CD4-positive, alpha-beta T cell treated with Interleukin-4 for 4 hours (primary cell): ENCODE measurements around the gene SIRT2.
"Not testable (repeated sequence)": the region's sequence is repeated elsewhere in the genome, so short reads cannot be mapped to it uniquely, and the experiment has no call there.

Source experiments
- DNase-seq: peaks from one replicate; pipeline ENCODE4 v3.0.0-alpha.2; 2020

SIRT2 gene

DNA sequence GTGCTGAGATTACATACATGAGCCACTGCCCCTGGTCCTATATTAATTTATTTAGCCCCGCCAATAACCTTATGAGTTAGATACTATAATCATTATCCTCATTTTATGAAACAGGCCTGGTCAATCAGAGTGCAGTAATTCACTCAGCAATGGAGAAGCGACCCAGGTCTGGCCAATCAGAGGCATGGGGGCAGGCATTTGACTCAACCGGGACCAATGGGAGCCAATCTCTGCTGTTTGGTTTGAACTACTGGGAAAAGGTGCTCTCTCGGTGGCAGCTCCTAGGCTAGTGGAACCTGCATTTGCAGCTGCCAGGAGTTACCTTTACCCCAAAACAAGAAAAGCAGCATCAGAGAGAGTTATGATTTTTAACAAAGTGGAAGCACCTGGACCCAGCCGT lies 6.6 kb downstream of the SIRT2 start:
- DNase-seq = no peak

DNA sequence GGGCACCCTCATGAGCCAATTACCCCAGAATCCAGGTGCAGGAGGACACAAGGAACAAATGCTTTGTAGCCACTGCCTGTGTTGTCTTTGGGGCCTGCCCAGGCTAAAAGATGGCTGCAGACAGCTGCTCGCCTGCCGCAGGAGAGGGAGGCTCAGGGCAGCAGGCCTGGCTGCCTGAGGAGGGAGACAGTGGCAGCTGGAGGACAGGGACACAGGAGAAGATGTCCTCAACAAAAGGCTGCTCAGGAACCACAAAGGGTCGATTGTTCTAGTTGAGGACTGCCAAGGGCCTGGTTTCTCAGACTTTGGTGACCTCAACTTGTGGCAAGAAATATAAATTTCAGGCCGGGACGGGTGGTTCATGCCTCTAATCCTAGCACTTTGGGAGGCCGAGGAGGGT lies 7.6 kb downstream of the SIRT2 start:
- no peak for DNase-seq

DNA sequence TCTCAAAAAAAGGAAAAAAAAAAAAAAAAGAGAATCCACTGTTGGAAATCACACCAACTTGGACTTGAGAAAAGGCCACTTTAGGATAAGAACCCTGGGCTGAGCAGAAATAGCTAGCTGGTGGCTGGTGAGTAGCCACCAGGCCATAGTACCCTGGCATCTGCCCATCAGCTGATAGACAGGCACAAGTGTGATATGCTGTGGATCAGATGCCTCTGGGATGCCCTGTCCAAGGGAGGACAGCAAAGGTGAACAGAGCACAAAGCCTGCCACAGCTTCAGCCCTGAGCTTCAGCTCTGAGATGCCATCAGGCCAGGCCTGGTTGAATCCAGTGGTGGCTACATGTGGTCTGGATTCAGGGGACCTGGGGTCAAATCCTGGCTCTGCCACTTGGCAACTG lies 8.7 kb downstream of the SIRT2 start:
- DNase-seq = no peak

DNA sequence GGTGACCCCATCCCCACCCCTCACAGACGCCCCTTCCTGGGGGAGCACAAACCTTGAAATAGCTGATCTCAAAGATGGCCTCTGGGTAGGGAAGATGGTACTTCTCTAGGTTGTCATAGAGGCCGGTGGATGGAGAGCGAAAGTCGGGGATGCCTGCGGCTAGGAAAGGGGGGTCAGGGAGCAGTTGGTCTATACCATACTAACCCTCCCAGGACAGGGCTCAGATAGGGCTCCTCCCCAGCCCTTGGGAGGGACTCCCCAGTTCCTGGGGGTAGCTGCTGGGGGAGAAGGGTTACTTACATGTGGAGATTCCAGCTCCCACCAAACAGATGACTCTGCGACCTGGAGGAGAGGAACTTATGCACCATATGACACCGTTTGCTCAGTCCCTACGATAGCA lies 9.6 kb downstream of the SIRT2 start:
- DNase-seq = no peak

DNA sequence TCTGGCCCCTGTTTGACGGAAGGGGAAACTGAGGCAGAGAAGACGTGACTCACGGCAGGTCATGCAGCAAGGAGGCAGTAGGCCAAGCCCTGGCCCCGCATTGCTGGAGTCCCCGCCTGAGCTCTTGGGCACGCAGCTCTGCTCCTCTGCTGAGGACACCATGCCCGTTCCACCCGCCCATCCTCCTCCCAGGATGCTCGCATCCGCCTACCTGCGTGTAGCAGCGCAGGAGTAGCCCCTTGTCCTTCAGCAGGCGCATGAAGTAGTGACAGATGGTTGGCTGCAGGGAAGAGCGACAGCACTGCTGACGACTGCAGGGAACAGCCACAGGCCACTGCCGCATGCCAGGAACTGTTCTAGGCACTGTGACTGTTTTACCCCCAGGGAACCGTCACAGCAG lies 10.5 kb downstream of the SIRT2 start:
- no peak for DNase-seq

DNA sequence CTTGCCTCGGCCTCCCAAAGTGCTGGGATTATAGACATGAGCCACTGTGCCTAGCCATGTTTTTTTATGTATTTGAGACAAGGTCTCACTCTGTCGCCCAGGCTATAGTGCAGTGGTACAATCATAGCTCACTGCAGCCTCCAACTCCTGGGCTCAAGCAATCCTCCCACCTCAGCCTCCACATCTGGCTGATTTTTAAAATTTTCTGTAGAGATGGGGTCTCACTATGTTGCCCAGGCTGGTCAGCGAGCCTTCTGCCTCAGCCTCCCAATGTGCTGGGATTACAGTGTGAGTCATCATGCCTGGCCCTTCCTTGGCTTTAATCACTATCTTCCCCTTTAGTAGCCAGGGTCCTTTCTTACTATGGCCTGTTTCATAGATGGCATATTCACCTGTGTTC lies 14.7 kb downstream of the SIRT2 start:
- DNase-seq = not testable (repeated sequence)

DNA sequence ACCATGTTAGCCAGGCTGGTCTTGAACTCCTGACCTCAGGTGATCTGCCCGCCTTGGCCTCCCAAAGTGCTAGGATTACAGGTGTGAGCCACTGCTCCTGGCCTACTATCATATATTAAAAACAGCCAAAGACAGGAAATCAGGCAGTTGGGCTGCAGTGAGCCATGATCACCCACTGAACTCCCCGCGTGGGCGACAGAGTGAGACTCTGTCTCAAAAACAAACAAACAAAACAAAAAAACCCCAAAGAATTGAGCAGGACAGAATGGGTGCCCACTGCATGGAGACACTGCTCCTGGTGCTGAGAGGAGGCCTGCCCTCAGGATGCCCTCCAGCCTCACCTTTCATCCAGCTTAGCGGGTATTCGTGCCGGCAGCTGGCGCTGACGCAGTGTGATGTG lies 16.1 kb downstream of the SIRT2 start:
- DNase-seq = no peak

DNA sequence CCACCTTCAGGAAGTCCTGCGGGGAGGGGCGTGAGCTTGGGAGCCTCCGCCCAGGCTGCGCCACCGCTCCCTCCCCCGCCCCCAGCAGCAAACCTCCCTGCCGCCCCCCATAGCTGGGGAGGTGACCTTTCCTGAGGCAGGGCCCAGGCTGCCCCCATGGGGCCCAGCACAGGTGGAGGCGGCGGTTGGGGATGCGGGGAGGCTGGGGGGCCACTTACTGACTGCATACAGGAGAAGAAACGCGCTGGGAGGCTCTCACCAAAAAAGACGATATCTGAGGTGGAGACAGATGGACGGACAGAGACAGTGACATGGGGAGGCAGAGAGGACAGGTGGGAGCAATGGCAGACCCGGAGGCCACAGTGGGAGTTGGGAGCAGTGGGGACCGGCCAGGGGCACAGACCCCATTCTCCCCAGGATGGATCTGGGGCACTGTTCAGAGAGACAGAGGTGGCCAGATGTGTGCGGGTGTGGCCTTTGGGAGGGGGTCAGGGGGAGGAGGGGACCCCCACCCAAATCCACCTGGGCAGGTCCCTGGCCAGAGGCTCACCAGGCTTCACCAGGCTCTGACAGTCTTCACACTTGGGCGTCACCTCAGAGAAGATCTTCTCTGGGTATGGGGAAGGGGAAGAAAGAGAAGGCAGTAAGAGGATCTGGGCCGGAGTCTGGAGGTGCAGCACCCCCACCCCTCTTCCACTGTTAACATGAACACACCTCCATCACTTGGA lies 18.4 kb downstream of the SIRT2 start:
- no peak for DNase-seq

DNA sequence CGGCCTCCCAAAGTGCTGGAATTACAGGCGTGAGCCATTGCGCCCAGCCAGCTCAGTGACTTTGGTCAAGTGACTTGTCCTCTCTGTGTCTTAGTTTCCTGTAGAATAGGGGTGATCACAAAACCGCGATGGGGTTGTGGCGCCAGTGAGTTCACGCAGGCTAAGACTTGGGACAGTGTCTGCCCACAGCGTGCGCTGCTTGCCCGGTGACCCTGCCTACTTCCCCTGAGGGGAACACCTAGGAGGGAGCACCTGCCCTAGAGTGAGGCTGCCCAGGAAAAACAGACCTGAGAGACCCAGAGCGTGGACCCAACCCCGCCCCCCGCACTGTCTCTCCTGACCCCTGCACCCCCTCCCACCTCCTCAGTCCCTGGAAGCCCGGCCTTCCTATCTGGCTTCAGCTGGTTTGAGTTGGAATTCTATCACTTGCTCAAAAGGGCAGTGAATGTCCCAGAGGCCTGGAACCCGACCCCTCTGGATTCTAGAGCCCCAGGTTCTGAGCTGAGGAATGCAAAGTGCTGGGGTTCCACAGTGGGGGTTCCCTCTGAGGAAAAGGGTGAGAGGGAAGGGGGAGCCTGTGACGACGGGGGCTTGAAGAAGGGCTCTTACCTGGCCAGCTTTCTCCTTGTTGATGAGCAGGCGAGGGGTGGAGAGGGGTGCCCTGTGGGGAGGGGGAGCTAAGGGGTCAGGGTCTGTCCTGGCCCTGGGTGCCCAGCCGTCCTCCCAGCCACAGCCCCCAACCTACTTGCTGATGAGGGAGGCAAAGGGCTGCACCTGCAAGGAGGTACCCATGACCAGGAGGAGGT lies 19.1 kb downstream of the SIRT2 start:
- no peak for DNase-seq

DNA sequence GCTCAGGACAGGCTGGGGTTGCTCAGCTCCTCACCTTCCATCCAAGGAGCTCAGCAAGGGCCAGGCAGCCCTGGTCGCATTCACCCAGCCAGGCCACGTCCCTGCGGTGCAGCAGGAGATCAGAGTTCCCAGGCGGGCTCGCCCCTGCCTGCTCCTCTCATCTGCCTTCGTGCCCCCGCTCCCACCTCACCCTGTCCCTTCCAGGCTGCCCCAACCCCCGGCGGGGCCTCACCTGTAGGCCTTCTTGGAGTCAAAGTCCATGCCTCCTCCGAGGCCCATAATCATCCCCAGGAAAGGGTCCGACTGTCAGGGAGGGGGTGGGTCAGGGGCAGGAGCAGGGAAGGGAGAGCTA lies 20.0 kb downstream of the SIRT2 start:
- no peak for DNase-seq

DNA sequence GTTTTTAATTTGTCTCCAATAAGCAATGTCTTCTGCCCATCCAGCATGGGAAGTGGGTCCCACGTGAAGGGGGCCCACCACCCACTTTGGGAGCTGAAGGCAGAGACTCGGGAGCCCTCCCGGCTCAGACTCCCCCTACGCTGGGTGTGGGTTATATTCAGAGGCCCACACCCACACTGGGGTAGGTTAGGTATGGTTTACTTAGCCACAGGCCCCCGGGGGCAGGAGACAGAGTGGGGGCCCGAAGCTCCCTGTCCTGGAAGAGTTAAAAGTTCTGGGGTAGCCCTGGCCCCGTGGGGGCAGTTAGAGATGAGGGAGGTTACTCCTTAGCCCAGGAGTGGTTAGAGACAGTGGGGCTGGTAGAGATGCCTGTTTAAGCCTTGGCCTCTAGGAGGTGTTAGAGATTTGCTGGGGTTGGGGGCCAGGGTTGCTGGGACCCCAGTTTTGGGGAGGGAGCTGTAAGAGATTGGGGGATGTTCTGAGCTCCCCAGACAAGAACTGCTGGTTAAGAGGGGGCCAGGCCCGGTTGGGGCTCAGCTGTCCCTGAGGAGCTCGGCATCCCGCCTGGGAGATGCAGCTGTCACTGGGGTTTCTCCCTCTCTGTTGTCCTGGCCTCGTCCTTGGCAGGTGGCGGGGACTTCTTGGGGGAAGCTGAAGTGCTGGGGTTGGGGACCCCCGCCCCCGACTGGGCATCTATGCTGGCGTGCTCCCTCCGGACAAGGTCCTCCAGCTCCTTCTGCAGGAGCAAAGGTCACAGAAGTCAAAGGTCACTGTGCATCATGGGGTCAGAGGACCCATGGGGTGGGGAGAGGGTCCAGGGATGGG lies 20.6 kb downstream of the SIRT2 start:
- no peak for DNase-seq

DNA sequence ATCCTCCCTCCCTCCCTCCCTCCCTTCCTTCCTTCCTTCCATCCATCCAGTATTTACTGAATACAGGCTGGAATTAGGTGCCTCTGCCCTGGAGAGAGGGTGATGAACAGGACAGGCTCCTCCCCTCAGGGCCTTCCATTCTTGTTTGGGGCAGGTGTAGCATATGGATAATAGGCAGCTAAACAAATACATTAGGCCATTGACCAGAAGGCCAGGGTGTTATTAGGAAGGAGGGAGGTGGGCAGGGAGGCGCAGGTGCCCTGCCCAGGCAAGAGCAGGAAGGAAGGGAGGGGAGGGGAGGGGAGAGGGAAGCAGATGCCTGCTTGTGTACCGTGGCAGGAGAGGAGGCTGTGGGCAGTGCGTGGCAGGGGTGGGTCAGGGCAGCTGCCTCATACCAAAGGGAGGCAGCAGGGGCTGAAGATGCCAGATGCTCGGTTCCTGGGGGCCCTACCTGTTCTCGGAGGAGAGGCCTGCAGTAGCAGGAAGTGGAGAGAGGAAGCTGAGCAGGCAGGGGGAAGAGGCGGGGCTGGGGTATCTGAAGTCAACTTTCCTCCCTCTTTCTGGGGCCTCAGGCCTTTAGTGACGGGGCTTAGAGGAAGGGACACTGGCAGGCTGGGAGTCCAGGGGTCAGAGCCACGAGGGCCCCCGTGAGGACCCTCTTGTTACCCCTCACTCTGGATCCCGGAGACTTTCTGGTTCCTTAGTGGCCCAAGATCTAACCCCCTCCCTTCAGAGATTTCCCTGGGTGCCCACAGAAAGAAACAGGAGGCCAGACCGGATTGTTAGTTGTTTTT lies 21.4 kb downstream of the SIRT2 start, which contains the start of gene RINL:
Gene RINL (minus strand): TSS at position 495 of the 794 bp plus-strand sequence. CDS start 1,533 bp downstream, outside the sequence.
- peak; percentile 77 for DNase-seq

DNA sequence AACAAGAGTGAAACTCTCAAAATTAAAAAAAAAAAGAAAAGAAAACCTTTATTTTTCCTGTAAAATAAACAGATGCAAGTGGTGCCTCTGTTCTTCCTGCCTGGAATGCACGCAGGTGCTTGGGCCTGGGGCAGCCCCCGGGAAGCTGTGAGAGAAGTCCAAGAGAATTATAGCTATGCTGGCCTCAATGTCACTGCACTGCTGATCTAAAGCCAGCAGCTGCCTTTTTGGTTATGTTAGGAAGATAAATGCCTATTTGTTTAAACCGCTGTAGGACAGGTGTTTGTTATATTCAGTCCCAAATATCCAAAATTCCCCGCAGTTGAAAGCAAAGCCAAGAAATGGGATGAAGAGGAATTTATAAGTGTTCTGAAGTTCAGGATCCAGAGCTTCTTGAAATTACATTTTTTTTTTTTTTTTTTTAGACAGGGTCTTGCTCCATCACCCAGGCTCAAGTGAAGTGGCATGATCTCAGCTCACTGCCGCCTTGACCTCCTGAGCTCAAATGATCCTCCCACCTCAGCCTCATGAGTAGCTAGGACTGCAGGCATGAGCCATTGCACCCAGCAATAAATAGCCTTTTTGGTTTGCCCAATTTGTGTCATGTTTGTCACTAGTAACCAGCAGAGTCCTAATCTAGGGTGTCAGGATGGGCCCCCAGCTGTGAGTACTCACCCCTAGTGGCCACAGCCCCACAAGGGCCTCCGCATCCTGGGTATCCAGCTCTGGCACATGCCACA lies 23.6 kb downstream of the SIRT2 start:
- DNase-seq = no peak

DNA sequence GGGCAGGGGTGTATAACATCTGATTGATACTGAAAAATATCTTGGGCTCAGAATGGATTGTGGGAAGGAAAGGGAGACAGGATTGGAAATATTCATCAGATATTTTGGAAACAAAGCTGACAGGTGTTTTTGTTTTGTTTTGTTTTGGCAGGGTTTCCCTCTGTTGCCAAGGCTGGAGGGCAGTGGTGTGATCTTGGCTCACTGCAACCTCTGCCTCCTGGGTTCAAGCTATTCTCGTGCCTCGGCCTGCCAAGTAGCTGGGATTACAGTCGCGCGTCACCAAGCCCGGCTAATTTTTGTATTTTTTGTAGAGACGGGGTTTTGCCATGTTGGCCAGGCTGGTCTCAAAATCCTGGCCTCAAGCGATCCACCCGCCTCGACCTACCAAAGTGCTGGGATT lies 26.0 kb downstream of the SIRT2 start:
- not testable (repeated sequence) for DNase-seq

DNA sequence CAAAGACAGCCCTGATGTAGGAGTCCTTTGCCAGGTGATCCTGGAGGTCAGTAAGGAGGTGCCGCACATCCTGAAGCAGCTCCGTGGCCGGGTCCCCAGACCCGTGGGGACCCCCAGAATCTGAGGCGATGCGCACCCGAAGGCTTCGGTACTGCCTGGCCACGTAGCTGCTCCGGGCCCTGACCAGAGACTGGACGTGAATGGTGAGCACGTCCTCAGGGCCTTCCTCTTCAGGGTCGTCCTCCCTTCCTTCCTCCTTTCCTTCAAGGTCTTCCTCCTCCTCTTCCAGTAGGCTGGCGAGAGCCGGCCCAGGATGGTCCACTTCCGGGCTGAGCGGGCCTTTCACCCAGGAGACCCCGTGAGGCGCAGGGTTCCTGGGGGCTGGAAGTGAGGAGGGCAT lies 28.8 kb downstream of the SIRT2 start:
- no peak for DNase-seq

DNA sequence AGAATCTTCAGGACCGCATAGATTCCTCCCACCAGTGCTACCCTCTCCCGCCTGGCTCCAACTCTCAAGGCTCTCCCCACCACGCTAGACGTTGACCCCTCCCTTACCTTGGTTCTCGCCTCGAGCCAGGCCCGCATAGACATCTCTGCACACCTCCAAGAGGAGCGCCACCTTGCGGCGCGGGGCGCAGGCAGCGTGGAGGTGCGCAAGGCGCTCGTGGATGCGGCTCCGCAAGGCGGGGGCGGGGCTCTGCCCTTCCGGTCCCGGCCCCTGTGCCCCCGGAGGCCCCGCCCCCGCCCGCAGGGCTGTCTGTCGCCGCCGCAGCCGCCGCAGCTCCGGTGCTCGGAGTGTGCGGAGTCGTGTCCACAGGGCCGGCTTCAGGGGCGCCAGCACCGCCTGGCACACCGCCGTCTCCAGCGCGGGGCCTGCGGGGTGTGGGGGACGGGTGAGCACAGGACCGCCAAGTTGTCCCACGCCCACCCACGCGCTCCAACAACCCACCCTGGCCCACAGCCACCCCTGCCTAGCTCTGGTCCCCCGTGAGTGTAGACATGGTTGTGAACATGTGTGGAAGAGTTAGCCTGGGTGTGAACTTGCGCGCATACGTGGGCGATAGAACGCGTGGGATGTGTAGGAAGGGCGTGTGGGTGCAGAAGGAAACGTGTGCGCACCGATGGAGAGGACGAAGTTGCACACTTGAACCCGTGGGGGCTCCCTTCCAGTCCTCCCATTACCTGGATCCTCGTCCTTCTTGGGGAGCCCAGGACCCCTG lies 29.4 kb downstream of the SIRT2 start:
- peak; percentile 93 for DNase-seq

DNA sequence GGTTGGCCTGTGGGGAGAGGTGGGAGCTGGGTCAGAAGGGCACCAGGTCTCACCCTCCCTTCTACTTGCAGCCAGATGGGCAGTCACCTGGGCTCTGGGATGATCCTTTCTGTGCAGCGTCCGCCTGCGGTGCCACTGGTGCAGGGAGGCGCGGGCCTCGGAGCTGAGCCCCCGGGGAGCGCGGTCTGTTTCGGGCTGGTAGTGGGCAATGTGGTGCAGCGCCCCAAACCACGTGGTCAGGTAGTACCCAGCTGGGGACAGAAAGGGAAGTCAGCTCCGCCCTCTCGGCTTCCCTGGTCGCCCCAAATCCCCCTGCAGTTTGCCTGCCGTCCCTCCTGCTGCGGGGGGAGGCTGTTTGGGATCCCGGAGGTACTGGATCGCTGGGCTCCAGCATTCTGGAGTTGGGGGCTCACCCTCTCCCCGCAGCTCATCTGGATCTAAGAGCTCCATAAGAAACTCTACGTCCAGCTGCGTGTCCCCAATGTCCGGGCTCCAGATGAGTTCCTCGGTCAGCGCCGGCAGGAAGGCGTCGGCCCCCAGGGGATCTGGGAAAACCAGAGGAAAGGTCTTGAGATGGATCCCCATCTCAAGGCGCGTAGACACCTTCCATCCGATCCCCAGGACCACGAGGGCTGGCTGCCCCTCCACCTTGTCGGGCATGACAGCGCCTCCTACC lies 30.1 kb downstream of the SIRT2 start:
- no peak for DNase-seq

DNA sequence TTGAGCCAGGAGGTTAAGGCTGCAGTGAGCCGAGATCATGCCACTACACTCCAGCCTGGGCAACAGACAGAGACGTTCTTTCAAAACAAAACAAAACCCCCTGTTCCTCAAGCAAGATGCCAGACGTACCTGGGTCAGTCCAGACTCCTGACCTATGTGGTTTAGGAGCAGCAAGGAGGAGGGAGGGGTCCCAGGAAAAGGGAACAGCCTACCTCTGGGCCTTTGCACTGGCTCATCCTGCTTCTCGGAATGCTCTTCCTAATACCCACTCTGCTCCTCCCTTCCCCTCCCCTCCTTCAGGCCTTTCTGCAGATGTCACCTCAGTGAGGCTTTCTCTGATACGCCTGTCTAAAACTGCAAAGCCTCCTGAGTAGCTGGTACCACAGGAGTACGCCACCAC lies 30.9 kb downstream of the SIRT2 start:
- no peak for DNase-seq

DNA sequence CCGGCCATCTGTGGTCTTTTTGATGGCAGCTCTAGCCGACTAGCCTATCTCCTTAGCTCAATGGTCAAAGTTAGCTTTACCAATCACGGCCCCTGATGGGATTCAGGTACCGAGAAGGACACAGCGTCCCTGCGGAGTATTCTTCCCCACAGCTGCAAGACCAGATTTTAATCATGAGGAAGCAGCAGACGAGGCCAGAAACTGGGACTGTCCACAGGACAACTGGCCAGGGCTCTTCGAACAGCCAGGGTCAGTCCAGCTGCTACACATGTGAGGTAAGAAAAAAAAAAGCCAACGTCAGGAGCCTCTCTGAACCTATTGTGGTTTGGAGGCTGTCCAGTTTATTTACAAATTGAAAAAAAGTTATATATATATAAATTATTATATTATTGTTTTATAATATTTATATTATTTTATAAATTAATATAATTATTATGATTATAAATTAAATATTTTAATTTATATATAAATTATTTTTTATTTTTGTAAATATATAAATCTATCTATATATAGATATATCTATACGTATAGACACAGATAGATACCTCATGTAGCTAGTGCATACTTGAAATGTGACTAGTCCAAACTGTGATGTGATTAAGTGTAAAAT lies 32.1 kb downstream of the SIRT2 start:
- no peak for DNase-seq
